HepG2 (cell line): ENCODE measurements around the gene RABL6. TPM values are rescaled to one million over a fixed set of nuclear protein-coding genes. Genes with fewer than 3 reads are reported as not detected.

Source experiments
- ATAC-seq: fragments of 200-7000 bp; cut with Tn5 transposase; 3 replicates; pipeline ENCODE4 v1.9.1; 2020; ENCODE audit warnings: mild to moderate bottlenecking, moderate library complexity
- BruUV-seq: library from RNA; stranded (reverse); fragments of 400-500 nt; replicated peaks from 2 replicates; lab custom pipeline; 2021; lab: Mats Ljungman, UMichigan
- CTCF ChIA-PET: fragments of 300-600 bp; formaldehyde crosslinking; extraction: SDS; loops from one replicate; lab custom pipeline; 2021; ENCODE audit warnings: low total read pairs, inconsistent platforms, low intra/inter-chr PET ratio; lab: Yijun Ruan, JAX
- POLR2A ChIA-PET: fragments of 350-600 bp; sonication (Branson Sonifier 250); formaldehyde crosslinking; loops from one replicate; lab custom pipeline; 2020; ENCODE audit warnings: antibody characterized with exemption, inconsistent platforms; lab: Yijun Ruan, JAX
- DNase-seq: peaks from one replicate; pipeline ENCODE4 v3.0.0-alpha.2; 2015; ENCODE audit warnings: low spot score
- FAIRE-seq: peaks from 3 replicates; lab custom pipeline; 2011; peaks lifted over from hg19 to GRCh38; lab: Jason Lieb, UNC
- H2AFZ ChIP-seq: one replicate; pipeline ENCODE4 v1.6.1; 2011; ENCODE audit warnings: low read length, inconsistent platforms
- H3K27ac ChIP-seq: fragments of 300-600 bp; 3 replicates; pipeline ENCODE4 v1.8.0; 2011; ENCODE audit warnings: mixed run types, mild to moderate bottlenecking, mixed read lengths, low read length, inconsistent platforms; ENCODE audit not compliant: insufficient read depth; ENCODE audit errors: extremely low read length
- H3K27me3 ChIP-seq, 2 experiments: fragments of 200-600 bp in 1 of 2; 2 replicates in 1 of 2; 3 replicates in 1 of 2; pipeline versions ENCODE4 v1.6.0 to v1.8.0; 2011; ENCODE audit warnings: low read length in 2 of 2, mild to moderate bottlenecking in 2 of 2, moderate library complexity in 2 of 2, inconsistent platforms in 1 of 2; ENCODE audit not compliant: insufficient read depth in 2 of 2, control insufficient read depth in 1 of 2
- H3K36me3 ChIP-seq, 2 experiments: fragments of 200-600 bp in 1 of 2; replicated peaks in 1 of 2; 2 replicates in 1 of 2; 3 replicates in 1 of 2; pipeline versions ENCODE4 v1.5.1 to v1.8.0; 2011; ENCODE audit warnings: low read length in 2 of 2, inconsistent platforms in 1 of 2; ENCODE audit not compliant: insufficient read depth in 2 of 2, control insufficient read depth in 1 of 2
- H3K4me1 ChIP-seq: 2 replicates; pipeline ENCODE4 v1.5.1; 2012; ENCODE audit warnings: low read length, inconsistent platforms; ENCODE audit not compliant: insufficient read depth
- H3K4me2 ChIP-seq: 2 replicates; pipeline ENCODE4 v1.6.0; 2011; ENCODE audit warnings: low read depth, low read length, inconsistent platforms
- H3K4me3 ChIP-seq, 3 experiments: fragments of 200-600 bp in 1 of 3; sonication (generic), shearing (Covaris generic) in 1 of 3; replicated peaks in 1 of 3; 2 replicates each; pipeline ENCODE4 v1.5.1; 2011 to 2016; ENCODE audit warnings: low read length in 3 of 3, inconsistent platforms in 2 of 3, low read depth in 2 of 3, mild to moderate bottlenecking in 2 of 3, control low read depth in 1 of 3, mixed read lengths in 1 of 3; ENCODE audit not compliant: insufficient read depth in 1 of 3
- H3K79me2 ChIP-seq: one replicate; pipeline ENCODE4 v1.6.1; 2011; ENCODE audit warnings: low read length, inconsistent platforms; ENCODE audit not compliant: insufficient read depth
- H3K9ac ChIP-seq: 2 replicates; pipeline ENCODE4 v1.6.0; 2011; ENCODE audit warnings: mild to moderate bottlenecking, low read depth, low read length, inconsistent platforms; ENCODE audit not compliant: insufficient read depth
- H3K9me3 ChIP-seq: 2 replicates; pipeline ENCODE4 v1.5.1; 2012; ENCODE audit warnings: mild to moderate bottlenecking, low read length
- H4K20me1 ChIP-seq: 2 replicates; pipeline ENCODE4 v1.6.0; 2011; ENCODE audit warnings: inconsistent platforms, mild to moderate bottlenecking, low read length, moderate library complexity; ENCODE audit not compliant: insufficient read depth
- HOXD1 ChIP-seq: sonication (generic); formaldehyde crosslinking; IDR thresholded peaks from 2 replicates; pipeline ENCODE4 v1.5.0; 2020; ENCODE audit warnings: missing genetic modification reagents
- SAP130 ChIP-seq: IDR thresholded peaks from 2 replicates; pipeline ENCODE4 v1.6.1; 2016; ENCODE audit warnings: low read depth
- ZNF563 ChIP-seq: sonication (generic); formaldehyde crosslinking; IDR thresholded peaks from 2 replicates; pipeline ENCODE4 v1.8.0; 2022; ENCODE audit warnings: mild to moderate bottlenecking, moderate library complexity, missing genetic modification reagents
- WGBS: methylation state at CpG from one replicate; pipeline ENCODE4 v1.1.6; 2017; ENCODE audit warnings: low lambda C conversion rate; 5-methylcytosine and 5-hydroxymethylcytosine counted together
- in situ Hi-C: cut with HindIII; loops from 2 replicates; pipeline ENCODE4 v1.10.0; 2017; ENCODE audit warnings: low pct_unique_long_range_greater_than_20kb; ENCODE audit not compliant: extremely low pct_ligation_motif_present
- intact Hi-C: fragments of 100-400 bp; cut with micrococcal nuclease; formaldehyde crosslinking; loops from one replicate; pipeline ENCODE4 v1.10.0; 2022; ENCODE audit not compliant: unreplicated experiment
- polyA plus RNA-seq, 8 experiments: library from polyadenylated mRNA; depleted of rRNA in 3 of 8; stranded (reverse) in 7 of 8; unstranded in 1 of 8; fragments of >200 nt; fragmentation: Illumina TruSeq in 4 of 8; extraction: Trizol in 4 of 8; gene quantifications; 2 replicates each; pipeline versions ENCODE4 v1.2.1 to v1.2.3, GENCODE V29; 2011 to 2016; ENCODE audit warnings: low read depth in 4 of 8, missing spikeins in 1 of 8, mixed read lengths in 1 of 8; ENCODE audit not compliant: insufficient read depth in 1 of 8
- total RNA-seq, 5 experiments: library from RNA; depleted of rRNA; stranded (reverse); fragments of >200 nt; fragmentation: Illumina TruSeq; extraction: Trizol; gene quantifications; 2 replicates each; pipeline ENCODE4 v1.2.3, GENCODE V29; 2016; ENCODE audit warnings: low read depth in 1 of 5
- TF ChIP-seq, protein P1 (sequence below): sonication (generic); formaldehyde crosslinking; IDR thresholded peaks from 2 replicates; pipeline ENCODE4 v1.5.0; 2020; ENCODE audit warnings: mild to moderate bottlenecking, missing genetic modification reagents, borderline replicate concordance
- TF ChIP-seq, protein P2 (sequence below): sonication (generic); formaldehyde crosslinking; conservative IDR thresholded peaks from 2 replicates; pipeline ENCODE4 v1.8.1; 2023; ENCODE audit warnings: missing genetic modification reagents
- TF ChIP-seq, protein P3 (sequence below): sonication (generic); formaldehyde crosslinking; IDR thresholded peaks from 2 replicates; pipeline ENCODE4 v1.4.0; 2020; ENCODE audit warnings: missing genetic modification reagents
- TF ChIP-seq, protein P4 (sequence below): sonication (generic); formaldehyde crosslinking; IDR thresholded peaks from 2 replicates; pipeline ENCODE4 v1.8.1; 2022; ENCODE audit warnings: mild to moderate bottlenecking, missing genetic modification reagents

The RABL6 gene
- total and polyA plus RNA-seq, 2 of the 13 experiments (the other 11 are each of a cell fraction or from before 2014, with no cell fraction given) = 81.5 to 125 TPM

DNA sequence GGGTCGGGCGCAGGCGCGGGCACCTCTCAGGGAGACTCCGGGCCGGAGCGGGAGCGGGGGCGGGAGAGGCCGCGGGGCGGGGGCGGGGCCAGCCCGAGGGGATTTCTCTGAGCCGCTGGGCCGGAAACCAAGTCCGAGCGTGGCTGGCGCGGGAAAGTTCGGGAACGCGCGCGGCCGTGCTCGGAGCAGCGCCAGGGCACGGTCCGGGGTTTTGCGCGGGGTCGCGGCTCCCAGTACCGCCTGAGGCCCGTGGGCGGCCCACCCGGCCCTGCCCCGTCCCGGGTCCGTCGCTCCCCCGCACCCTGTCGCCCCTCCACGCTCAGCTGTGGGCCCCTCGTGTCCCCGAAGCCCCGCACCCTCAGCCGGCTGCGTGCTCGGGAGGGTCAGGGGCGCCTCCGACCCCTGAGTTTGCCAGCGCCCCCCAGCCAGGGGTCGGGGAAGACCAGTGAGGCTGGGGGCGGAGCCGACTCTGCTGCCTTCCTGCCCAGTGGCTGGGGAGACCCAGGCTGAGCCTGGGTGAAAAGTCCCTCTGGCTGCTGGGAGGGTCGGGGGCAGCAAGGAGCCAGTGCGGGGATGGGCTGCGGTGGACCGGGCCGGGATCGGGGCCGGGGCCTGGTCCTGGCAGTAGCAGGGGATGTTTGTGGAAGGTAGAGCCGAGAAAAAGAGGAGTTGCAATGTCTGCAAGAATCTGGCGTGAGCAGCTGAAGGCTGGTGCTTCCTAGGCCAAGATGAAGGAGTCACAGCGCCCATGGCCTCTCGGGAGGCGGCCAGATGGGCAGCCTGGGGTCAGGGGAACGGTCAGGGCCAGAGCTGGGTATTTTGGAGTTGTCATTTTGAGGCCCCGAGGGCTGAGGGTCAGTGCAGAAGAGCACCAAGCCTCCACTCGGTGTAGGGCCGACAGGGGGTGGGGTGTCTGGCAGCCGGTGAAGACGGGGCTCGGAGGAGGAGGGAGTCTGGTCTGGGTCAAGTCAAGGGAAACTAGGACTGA is 79.2 kb downstream of the RABL6 start:
- intact Hi-C loops = loop anchor here (5.0 to 10.0 kb wide), 2 partner anchors 50 to 102 kb away; no protein-coding TSS in a partner anchor
- FAIRE-seq (no peak), DNase-seq (no peak), ATAC-seq (peak; percentile 15; the same call in 2 of the 3 replicates)
- Histone ChIP-seq H4K20me1 (0 out of 2 replicates have a peak, but pooled peaks cover 10% of the 10 kb centered on the region), H2AFZ (no peak overlapping the region), H3K4me3 (peak overlapping the region; percentile 66 to 92 (median 81)), H3K4me2 (peak overlapping the region; percentile 96), H3K27me3 (no peaks in the 10 kb centered on the region), H3K4me1 (peaks cover 50% of the 10 kb centered on the region), H3K9ac (peak overlapping the region; percentile 89), H3K79me2 (peaks cover 50% of the 10 kb centered on the region), H3K27ac (peak overlapping the region; percentile 74), H3K9me3 (no peaks in the 10 kb centered on the region), H3K36me3 (peaks cover 0 to 12% of the 10 kb centered on the region in 2 experiments; a peak in 3 of 5 replicates)
- no TSS peak for BruUV-seq
- POLR2A ChIA-PET = interaction anchor here (0.9 to 7.1 kb wide), 15 partner anchors 9 to 243 kb away, joined by 3 to 45 read pairs (median 5); partner anchors contain the start of genes C8G, EDF1, FBXW5 and MAN1B1
- CTCF ChIA-PET = no interaction called here
- in situ Hi-C loops = no loop called here
- 0% methylated on average over 21 of the region's 76 CpGs for WGBS
- TF ChIP-seq, protein P1, sequence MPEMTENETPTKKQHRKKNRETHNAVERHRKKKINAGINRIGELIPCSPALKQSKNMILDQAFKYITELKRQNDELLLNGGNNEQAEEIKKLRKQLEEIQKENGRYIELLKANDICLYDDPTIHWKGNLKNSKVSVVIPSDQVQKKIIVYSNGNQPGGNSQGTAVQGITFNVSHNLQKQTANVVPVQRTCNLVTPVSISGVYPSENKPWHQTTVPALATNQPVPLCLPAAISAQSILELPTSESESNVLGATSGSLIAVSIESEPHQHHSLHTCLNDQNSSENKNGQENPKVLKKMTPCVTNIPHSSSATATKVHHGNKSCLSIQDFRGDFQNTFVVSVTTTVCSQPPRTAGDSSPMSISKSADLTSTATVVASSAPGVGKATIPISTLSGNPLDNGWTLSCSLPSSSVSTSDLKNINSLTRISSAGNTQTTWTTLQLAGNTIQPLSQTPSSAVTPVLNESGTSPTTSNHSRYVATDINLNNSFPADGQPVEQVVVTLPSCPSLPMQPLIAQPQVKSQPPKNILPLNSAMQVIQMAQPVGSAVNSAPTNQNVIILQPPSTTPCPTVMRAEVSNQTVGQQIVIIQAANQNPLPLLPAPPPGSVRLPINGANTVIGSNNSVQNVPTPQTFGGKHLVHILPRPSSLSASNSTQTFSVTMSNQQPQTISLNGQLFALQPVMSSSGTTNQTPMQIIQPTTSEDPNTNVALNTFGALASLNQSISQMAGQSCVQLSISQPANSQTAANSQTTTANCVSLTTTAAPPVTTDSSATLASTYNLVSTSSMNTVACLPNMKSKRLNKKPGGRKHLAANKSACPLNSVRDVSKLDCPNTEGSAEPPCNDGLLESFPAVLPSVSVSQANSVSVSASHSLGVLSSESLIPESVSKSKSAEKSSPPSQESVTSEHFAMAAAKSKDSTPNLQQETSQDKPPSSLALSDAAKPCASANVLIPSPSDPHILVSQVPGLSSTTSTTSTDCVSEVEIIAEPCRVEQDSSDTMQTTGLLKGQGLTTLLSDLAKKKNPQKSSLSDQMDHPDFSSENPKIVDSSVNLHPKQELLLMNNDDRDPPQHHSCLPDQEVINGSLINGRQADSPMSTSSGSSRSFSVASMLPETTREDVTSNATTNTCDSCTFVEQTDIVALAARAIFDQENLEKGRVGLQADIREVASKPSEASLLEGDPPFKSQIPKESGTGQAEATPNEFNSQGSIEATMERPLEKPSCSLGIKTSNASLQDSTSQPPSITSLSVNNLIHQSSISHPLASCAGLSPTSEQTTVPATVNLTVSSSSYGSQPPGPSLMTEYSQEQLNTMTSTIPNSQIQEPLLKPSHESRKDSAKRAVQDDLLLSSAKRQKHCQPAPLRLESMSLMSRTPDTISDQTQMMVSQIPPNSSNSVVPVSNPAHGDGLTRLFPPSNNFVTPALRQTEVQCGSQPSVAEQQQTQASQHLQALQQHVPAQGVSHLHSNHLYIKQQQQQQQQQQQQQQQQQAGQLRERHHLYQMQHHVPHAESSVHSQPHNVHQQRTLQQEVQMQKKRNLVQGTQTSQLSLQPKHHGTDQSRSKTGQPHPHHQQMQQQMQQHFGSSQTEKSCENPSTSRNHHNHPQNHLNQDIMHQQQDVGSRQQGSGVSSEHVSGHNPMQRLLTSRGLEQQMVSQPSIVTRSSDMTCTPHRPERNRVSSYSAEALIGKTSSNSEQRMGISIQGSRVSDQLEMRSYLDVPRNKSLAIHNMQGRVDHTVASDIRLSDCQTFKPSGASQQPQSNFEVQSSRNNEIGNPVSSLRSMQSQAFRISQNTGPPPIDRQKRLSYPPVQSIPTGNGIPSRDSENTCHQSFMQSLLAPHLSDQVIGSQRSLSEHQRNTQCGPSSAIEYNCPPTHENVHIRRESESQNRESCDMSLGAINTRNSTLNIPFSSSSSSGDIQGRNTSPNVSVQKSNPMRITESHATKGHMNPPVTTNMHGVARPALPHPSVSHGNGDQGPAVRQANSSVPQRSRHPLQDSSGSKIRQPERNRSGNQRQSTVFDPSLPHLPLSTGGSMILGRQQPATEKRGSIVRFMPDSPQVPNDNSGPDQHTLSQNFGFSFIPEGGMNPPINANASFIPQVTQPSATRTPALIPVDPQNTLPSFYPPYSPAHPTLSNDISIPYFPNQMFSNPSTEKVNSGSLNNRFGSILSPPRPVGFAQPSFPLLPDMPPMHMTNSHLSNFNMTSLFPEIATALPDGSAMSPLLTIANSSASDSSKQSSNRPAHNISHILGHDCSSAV (CRISPR knock-in tag) = no peak
- TF ChIP-seq, protein P2, sequence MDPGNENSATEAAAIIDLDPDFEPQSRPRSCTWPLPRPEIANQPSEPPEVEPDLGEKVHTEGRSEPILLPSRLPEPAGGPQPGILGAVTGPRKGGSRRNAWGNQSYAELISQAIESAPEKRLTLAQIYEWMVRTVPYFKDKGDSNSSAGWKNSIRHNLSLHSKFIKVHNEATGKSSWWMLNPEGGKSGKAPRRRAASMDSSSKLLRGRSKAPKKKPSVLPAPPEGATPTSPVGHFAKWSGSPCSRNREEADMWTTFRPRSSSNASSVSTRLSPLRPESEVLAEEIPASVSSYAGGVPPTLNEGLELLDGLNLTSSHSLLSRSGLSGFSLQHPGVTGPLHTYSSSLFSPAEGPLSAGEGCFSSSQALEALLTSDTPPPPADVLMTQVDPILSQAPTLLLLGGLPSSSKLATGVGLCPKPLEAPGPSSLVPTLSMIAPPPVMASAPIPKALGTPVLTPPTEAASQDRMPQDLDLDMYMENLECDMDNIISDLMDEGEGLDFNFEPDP (CRISPR knock-in tag) = 0 out of 2 replicates have a peak, but pooled peaks have one; percentile 81
- peak; percentile 59; the same call in 1 of the 2 replicates for TF ChIP-seq SAP130
- TF ChIP-seq HOXD1 (CRISPR knock-in tag) = peak; percentile 54; the same call in 1 of the 2 replicates
- TF ChIP-seq, protein P3, sequence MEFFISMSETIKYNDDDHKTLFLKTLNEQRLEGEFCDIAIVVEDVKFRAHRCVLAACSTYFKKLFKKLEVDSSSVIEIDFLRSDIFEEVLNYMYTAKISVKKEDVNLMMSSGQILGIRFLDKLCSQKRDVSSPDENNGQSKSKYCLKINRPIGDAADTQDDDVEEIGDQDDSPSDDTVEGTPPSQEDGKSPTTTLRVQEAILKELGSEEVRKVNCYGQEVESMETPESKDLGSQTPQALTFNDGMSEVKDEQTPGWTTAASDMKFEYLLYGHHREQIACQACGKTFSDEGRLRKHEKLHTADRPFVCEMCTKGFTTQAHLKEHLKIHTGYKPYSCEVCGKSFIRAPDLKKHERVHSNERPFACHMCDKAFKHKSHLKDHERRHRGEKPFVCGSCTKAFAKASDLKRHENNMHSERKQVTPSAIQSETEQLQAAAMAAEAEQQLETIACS (CRISPR knock-in tag) = peak; percentile 52; the same call in 1 of the 2 replicates
- 0 out of 2 replicates have a peak, but pooled peaks have one; percentile 38 for TF ChIP-seq ZNF563 (CRISPR knock-in tag)
- TF ChIP-seq, protein P4, sequence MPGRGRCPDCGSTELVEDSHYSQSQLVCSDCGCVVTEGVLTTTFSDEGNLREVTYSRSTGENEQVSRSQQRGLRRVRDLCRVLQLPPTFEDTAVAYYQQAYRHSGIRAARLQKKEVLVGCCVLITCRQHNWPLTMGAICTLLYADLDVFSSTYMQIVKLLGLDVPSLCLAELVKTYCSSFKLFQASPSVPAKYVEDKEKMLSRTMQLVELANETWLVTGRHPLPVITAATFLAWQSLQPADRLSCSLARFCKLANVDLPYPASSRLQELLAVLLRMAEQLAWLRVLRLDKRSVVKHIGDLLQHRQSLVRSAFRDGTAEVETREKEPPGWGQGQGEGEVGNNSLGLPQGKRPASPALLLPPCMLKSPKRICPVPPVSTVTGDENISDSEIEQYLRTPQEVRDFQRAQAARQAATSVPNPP (CRISPR knock-in tag) = no peak
